Mesothelial cell of epicardium (in vitro differentiated cells): ENCODE data around the gene THBS3. TPM values are rescaled to one million over a fixed set of nuclear protein-coding genes. Genes with fewer than 3 reads are reported as not detected.
A peak's percentile ranks its signal among the peaks of the same experiment; 100 is the strongest.
"Not testable (repeated sequence)": the region's sequence is repeated elsewhere in the genome, so short reads cannot be mapped to it uniquely, and the experiment has no call there.

Source experiments
- DNase-seq, 2 experiments: peaks; one replicate each; pipeline ENCODE4 v3.0.0; 2021; ENCODE audit warnings: low spot score in 2 of 2; ENCODE audit not compliant: unreplicated experiment in 2 of 2
- H3K27ac Mint-ChIP-seq: 2 replicates; pipeline ENCODE4 v1.8.0; 2021; ENCODE audit warnings: mixed read lengths
- H3K27me3 Mint-ChIP-seq: 2 replicates; pipeline ENCODE4 v1.8.0; 2021; ENCODE audit warnings: low read depth, mixed read lengths
- H3K36me3 Mint-ChIP-seq: 2 replicates; pipeline ENCODE4 v1.8.0; 2021; ENCODE audit warnings: mixed read lengths
- H3K4me1 Mint-ChIP-seq: 2 replicates; pipeline ENCODE4 v1.8.0; 2021; ENCODE audit warnings: mixed read lengths
- H3K4me3 Mint-ChIP-seq: 2 replicates; pipeline ENCODE4 v1.8.0; 2021; ENCODE audit warnings: mild to moderate bottlenecking, moderate library complexity, mixed read lengths
- H3K9me3 Mint-ChIP-seq: 2 replicates; pipeline ENCODE4 v1.8.0; 2021; ENCODE audit warnings: mixed read lengths
- total RNA-seq: library from RNA; stranded (reverse); gene quantifications from 3 replicates; pipeline ENCODE4 v1.2.1, GENCODE V29; 2021
- TF ChIP-seq, protein P1 (sequence below): fragments of 200-600 bp; sonication (generic); IDR thresholded peaks from one replicate; pipeline ENCODE4 v1.5.0; 2021; ENCODE audit warnings: antibody characterized with exemption; ENCODE audit not compliant: unreplicated experiment

THBS3 gene
- total RNA-seq, 1 donor from 2014 or later: 54.0 TPM

DNA sequence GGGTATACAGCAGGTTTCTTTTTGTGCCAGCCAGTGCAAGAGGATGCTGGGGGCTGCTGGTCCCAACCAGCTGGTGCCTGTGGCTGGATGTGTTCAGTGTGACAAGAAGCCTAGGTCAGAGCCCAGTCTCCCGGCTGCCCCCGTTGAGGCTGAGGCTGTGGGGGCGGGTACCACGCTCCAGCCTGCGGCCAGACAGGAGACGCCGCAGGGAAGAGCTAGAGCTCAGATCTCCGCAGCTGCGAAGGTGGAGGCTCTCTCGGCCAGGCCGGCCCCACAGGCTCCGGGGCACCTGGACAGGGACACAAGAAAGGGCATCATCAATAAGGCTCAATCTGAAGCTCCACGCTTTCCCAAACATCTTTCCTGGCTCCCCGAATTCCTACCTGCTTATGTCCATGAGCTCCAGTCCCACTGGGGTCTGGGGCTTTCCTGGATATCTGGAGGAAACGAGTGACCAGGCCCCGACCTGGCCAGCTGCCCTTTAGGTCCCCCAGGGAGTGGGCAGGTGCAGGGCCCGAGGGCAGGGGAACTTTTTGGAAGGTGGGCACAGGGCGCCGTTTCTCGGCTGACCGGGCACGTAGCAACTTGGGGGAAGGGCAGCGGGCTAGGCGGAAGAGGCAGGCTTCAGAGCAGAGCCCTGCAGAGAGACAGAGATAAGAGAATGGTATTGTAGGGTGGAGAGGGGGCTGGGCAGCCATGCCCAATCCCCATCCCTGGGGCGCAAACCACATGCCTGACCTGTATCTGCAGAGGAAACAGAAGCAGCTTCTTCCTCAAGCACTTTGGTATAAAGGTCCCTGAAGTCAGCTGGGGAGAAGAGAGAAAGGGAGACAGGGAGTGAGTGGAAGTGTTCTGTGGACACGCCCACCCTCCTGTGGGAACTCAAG is 40.2 kb upstream of the THBS3 start:
- no peak for DNase-seq
- Mint-ChIP-seq H3K9me3 (no peaks in the 10 kb centered on the region), H3K27me3 (peaks cover 3% of the 10 kb centered on the region), H3K36me3 (peaks cover 6% of the 10 kb centered on the region), H3K27ac (no peak overlapping the region), H3K4me3 (no peak overlapping the region), H3K4me1 (peaks cover 26% of the 10 kb centered on the region)
- TF ChIP-seq, protein P1, sequence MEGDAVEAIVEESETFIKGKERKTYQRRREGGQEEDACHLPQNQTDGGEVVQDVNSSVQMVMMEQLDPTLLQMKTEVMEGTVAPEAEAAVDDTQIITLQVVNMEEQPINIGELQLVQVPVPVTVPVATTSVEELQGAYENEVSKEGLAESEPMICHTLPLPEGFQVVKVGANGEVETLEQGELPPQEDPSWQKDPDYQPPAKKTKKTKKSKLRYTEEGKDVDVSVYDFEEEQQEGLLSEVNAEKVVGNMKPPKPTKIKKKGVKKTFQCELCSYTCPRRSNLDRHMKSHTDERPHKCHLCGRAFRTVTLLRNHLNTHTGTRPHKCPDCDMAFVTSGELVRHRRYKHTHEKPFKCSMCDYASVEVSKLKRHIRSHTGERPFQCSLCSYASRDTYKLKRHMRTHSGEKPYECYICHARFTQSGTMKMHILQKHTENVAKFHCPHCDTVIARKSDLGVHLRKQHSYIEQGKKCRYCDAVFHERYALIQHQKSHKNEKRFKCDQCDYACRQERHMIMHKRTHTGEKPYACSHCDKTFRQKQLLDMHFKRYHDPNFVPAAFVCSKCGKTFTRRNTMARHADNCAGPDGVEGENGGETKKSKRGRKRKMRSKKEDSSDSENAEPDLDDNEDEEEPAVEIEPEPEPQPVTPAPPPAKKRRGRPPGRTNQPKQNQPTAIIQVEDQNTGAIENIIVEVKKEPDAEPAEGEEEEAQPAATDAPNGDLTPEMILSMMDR: no peak

DNA sequence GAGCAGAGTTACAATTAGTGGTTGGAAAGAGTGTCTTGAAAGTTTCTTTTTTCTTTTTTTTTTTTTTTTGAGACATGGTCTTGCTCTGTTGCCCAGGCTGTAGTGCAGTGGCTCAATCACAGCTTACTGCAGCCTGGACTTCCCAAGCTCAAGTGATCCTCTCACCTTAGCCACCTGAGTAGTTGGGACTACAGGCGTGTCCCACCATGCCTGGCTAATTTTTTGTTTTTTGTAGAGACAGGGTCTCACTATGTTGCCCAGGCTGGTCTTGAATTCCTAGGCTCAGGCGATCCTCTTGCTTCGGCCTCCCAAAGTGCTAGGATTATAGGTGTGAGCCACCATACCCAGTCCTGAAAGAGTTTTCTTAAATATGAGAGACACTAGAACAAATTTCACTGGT is 39.1 kb upstream of the THBS3 start:
- H3K36me3 Mint-ChIP-seq, H3K9me3 Mint-ChIP-seq, H3K27ac Mint-ChIP-seq, H3K27me3 Mint-ChIP-seq, H3K4me3 Mint-ChIP-seq, DNase-seq: not testable (repeated sequence)
- peaks cover 25% of the 10 kb centered on the region for H3K4me1 Mint-ChIP-seq

DNA sequence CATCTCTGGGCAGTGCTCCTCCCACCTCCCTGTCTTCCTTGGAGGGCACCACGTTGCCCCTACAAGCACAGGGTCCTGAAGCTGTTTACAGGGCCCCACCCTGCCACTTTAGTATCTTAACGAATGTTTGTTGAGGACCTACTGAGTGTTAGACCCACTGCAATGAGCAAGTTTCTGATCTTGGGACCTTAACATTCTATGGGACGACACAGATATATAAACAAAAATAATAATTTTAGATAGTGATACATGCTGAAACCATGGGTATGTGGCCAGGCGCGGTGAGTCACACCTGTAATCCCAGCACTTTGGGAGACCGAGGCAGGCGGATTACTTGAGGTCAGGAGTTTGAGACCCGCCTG is 37.4 kb upstream of the THBS3 start:
- TF ChIP-seq, protein P1: no peak

DNA sequence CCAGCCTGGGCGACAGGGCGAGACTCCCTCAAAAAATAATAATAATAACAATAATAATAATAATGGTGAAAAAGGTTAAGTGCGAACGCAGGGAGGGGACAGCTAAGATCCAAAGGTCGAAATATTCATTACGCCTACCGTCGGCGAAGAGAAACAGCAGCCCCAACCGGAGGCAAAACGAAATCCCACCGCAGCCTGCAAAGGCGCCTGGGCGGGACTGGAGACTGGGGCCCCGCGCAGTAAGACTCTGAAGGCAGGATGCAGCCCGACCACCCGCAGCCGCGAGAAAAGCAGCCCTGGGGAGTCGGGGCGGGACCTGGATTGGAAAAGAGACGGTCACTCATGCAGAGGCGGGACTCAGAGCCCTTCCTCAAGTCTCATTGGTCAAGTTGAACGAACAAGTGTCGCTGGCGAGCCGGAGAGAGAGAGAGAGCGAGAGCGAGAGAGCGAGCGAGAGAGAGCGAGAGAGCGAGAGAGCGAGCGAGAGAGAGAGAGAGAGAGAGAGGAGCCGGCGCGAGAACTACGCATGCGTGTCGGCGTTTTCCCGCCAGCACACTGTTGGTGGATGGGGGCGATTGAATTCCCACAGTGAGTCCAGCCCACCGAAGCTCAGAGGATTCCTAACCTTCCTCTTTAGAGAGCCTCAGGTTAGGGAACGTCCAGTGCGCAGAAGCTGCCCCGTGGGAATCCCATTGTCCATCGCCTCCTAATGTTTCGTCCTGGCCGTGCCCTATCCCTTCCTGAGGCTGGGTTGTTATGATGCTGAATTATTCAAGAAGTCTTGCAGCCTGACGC is 36.9 kb upstream of the THBS3 start:
- H3K9me3 Mint-ChIP-seq: no peaks in the 10 kb centered on the region
- DNase-seq: peak; percentile 91 to 94
- peaks cover 33% of the 10 kb centered on the region for H3K4me1 Mint-ChIP-seq
- peaks cover 6% of the 10 kb centered on the region for H3K36me3 Mint-ChIP-seq
- peaks cover 3% of the 10 kb centered on the region for H3K27me3 Mint-ChIP-seq
- H3K4me3 Mint-ChIP-seq: peak overlapping the region; percentile 69
- TF ChIP-seq, protein P1: no peak
- peak overlapping the region; percentile 98 for H3K27ac Mint-ChIP-seq

More for the DNA sequence above, 37.4 kb upstream of the THBS3 start:
- H3K36me3 Mint-ChIP-seq: peaks cover 6% of the 10 kb centered on the region
- H3K4me3 Mint-ChIP-seq: peak overlapping the region; percentile 69
- peaks cover 33% of the 10 kb centered on the region for H3K4me1 Mint-ChIP-seq
- peaks cover 3% of the 10 kb centered on the region for H3K27me3 Mint-ChIP-seq
- H3K9me3 Mint-ChIP-seq: no peaks in the 10 kb centered on the region
- peak overlapping the region; percentile 98 for H3K27ac Mint-ChIP-seq
- no peak for DNase-seq

DNA sequence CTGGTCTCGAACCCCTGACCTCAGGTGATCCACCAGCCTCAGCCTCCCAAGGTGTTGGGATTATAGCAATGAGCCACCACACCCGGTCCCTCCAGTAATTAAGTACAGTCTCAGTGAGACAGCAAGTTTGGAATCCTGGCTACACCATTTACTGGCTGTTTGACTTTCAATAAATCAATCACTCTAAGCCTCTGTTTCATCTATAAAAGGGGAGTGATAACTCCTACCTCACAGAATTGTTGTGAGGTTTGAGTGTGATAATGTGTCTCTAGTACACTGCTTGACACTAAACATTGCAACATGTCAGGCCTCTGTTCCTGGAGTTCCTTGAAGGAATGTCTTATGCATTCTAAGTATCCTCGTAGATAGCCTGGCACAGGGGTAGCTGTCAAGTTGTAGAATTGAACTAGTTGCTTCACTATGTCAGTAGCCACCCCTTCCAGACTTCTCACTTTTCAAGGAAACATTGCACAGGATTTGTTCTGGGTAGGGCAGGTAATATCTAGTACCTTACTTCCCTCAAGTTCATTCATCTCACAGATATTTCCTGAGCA is 35.2 kb upstream of the THBS3 start:
- TF ChIP-seq, protein P1: no peak
- H3K27ac Mint-ChIP-seq: peak overlapping the region; percentile 80
- no peaks in the 10 kb centered on the region for H3K9me3 Mint-ChIP-seq
- peaks cover 3% of the 10 kb centered on the region for H3K36me3 Mint-ChIP-seq
- peak overlapping the region; percentile 69 for H3K4me3 Mint-ChIP-seq
- DNase-seq: no peak
- H3K4me1 Mint-ChIP-seq: peaks cover 33% of the 10 kb centered on the region
- H3K27me3 Mint-ChIP-seq: peaks cover 3% of the 10 kb centered on the region
